Measurements from ENCODE around the gene SPACA6.

The SPACA6 gene

DNA sequence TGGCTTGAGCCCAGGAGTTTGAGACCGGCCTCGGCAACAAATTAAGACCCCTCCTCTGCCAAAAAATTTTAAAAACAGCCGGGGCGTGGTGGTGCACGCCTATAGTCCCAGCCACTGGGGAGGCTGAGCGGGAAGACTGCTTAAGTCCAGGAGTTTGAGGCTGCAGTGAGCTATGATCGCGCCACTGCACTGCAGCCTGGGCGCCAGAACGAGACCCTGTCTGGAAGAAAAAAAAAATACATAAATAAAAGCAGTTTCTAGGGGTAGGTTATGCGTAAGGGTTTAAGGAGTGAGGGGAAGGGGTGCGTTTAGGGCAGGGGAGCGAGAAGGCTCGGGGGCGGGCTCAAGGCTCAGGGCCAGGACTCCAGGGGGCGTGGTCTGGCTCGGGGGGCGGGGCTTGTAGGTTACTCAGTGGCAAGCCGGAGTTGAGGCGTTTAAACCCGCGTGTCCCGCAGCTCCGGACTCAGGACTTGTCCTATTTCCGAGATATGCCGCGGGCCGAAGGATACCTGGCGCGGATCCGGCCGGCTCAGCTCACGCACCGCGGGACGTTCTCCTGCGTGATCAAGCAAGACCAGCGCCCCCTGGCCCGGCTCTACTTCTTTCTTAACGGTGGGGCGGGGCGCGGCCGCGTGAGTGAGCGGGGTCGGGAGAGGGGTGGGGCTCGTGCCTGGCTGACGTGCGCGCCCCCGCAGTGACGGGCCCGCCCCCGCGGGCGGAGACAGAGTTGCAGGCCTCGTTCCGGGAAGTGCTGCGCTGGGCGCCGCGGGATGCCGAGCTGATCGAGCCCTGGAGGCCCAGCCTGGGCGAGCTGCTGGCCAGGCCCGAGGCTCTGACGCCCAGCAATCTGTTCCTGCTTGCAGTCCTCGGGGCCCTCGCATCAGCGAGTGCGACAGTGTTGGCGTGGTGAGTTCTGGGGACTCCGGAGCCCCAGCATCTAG lies 10.7 kb downstream of the SPACA6 start:
- peak; percentile 97 for DNase-seq (ENCODE audit: low read depth)

GRCh38 chr19:51704626-51705025 lies 11.5 kb downstream of the SPACA6 start:
- DNase-seq (ENCODE audit: low read depth), result no peak

DNA sequence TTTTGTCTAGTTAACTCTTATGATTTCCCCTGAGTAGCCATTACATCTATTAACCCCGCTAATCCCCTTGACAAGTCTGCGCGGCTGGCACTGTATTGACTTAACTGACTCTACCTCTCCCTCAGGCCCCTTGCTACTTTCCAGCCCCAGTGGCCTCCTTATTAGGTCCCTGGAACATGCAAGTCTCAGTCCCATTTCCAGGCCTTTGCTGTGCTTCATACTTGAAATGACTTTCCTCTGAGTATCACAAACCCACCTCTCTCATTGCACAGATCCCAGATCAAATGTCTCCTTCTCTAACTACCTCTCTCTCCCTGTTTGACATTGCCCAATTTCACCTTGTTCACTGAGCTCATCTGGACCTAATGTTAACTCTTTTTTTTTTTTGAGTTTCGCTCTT lies 13.2 kb downstream of the SPACA6 start:
- DNase-seq (ENCODE audit: low read depth), result no peak

GRCh38 chr19:51706885-51707284 lies 13.8 kb downstream of the SPACA6 start:
- no peak for DNase-seq (ENCODE audit: low read depth)

- DNase-seq (ENCODE audit: low read depth), result no peak
Observed at GRCh38 chr19:51708811-51709210, 15.7 kb downstream of the SPACA6 start.

DNA sequence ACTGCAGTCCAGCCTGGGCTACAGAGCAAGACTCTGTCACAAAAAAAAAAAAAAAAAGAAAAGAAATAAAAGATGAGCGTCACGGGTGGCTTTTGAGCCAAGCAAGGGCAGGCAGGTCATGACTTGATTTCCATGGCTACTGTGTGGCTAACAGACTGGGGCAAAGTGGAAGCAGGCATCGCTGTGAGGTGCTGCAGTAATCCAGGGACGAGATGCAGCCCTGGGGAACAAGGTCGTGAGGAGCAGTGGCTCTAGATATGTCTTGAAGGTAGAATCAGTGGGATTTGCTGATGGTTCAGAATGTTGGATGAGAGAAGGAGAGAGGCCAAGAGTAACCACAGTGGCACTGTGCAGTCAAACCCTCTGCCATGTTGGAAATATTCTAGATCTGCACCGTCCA lies 16.4 kb downstream of the SPACA6 start:
- DNase-seq (ENCODE audit: low read depth), result no peak

DNA sequence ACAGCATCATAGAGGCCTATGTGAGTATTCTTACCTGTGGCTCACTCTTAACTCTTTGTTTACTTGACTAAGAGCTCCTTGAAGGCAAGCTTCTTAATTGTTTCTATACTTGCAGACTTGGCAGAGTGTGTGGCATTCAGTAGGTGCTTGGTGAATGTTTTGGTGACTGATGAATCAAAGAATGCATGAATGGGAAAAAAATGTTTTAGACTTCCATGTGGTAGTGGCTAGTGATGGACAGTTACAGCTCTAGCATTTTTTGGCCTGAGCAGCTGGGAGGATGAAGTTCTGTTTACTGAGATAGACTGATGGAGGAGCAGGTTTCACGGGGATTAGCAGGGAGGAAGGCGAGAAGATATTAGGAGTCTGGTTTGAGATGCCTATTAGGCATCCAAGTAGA lies 17.0 kb downstream of the SPACA6 start:
- DNase-seq (ENCODE audit: low read depth), result no peak

GRCh38 chr19:51711702-51712101 lies 18.6 kb downstream of the SPACA6 start:
- DNase-seq (ENCODE audit: low read depth), result no peak

DNA sequence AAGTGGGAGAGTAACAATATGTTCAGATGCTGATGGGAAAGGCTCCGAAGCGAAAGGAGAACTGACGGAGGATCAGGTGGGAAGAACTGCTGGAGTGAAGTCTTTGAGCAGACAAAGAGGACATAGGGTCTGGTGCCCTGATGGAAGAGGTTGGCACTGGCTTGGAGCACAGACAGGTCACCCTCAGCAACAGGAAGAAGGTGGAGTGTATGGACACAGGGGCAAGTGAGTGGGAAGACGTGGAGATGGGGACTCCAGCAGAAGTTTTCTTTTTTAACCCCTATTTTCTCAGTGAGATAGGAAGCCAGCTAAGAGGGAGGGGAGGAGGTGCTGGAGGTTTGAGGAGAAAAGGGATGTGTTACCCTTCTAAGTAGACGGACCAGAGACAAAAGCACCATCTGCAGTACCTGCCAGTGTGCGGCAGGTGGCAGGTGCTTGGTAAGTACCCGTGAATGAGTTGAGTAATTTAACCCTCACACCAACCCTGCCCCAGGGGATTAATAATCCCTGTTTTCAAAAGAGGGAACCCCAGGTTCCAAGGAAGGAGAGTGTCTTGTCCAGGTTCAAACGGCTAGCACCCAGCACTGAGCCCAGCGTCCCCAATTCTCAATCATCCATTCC lies 19.4 kb downstream of the SPACA6 start:
- DNase-seq (ENCODE audit: low read depth), result no peak

DNA sequence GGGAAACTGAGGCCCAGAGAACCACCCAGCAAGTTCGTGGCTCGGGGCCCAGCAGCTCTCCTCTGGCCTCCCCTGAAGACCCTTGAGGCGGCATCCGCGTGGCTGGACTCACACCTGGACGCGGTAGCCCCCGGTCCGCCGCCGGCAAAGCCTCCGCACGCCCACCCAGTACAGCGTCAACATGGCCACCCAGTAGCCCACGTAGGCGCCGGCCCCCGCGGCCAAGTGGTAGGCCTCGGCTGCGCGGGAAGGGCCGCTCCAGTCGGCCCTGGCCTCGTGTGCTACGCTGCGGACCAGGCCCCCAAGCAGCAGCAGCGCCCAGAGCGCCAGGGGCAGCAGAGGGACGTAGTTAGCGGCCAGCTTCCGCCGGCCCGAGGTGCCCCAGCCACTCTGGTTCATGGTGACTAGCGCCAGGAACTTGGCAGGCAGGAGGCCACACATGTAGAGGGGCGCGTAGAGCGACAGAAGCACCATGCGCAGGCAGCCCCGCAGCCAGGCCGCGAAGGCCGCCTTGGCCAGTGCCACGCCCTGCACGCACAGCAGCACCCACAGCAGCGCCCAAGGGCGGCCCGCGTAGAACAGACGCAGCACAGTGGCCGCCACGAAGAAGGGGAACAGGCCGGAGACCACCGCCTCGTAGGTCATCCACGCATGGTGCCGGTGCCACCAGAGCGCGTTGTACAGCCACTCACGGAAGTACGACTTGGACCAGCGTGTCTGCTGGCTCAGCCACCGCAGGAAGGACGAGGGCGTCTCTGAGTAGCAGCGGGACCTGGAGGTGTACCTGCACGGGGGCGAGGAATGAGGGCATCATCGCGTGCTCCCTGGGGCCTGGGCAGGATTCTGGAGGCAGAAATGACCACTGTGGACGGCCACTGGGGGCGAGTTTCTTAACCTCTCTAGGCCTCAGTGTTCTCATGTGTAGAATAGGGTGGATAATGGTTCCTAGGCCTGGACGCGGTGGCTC lies 20.5 kb downstream of the SPACA6 start:
- DNase-seq (ENCODE audit: low read depth), result no peak

DNA sequence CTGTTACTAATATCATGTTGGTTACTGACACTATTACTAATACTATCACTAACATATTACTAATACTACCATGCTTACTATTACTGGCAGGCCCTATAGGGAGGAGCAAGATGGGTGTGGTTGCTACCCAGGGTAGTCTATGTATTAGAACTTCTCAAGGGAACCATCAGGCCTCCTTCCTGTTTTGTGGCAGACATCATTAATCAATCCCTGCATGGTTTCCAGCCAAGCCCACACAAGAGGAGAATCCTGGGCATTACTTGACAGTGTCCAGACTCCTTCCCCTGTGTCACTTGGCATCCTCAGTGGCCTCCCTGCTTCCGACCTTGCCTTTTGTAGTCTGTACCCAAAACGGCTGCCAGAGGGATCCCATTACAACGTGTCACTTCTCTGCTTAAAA lies 21.7 kb downstream of the SPACA6 start:
- DNase-seq (ENCODE audit: low read depth), result no peak

GRCh38 chr19:51715850-51716249 lies 22.7 kb downstream of the SPACA6 start:
- DNase-seq (ENCODE audit: low read depth), result no peak

DNA sequence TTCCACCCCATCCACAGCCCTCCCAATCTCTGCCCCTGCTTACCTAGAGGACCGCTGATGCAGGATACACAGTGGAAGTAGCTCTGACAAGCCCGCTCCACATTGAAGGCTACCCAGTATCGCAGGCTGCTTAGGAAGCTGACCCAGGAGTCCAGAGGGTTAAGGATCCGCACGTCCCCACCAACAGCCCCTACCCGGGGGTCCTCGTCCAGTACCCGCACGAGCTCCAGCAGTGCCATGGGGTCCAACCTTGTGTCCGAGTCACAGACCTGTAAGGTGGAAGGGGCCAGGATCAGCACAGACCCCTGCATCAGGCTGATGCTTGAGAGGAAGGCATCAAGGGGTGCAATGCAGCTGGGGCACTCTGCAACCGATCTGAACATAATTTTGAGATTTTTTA lies 23.8 kb downstream of the SPACA6 start:
- DNase-seq (ENCODE audit: low read depth), result no peak

DNA sequence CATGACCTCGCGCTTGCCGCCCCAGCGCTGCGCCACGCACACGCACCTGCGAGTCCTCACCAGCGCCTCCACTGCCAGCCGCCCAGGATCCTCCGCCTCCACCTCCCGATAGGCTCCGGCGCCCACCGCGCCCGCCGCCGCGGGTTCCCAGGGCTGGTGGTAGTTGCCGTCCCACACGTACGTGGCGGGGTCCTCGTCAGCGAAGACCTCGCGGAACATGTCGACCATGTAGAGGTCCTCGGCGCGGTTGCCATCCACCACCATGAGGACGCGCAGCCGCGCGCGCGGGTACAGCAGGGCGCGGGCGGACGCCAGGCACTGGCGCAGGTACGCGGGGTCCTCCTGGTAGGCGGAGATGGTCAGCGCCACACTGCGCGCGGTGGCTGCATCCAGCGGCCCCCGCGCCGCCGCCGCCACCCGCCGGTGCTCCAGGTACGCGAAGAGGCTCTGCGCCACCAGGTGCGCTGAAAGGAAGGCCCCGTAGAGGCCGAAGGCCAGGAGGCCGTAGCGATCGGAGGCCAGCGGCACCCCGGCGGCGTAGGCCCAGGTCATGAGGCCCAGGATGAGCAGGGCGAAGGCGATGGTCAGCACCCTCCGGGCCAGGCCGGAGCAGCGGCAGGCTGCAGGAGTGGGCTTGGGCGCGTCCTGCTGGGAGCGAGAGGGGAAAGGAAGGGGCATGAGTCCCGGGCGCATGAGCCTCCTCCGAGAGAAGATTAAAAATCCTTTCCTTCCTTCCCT lies 26.3 kb downstream of the SPACA6 start:
- DNase-seq (ENCODE audit: low read depth), result no peak

- no peak for DNase-seq (ENCODE audit: low read depth)
Observed at GRCh38 chr19:51721905-51722304, 28.8 kb downstream of the SPACA6 start.

- no peak for DNase-seq (ENCODE audit: low read depth)
Observed at GRCh38 chr19:51722492-51722891, 29.4 kb downstream of the SPACA6 start.

GRCh38 chr19:51724543-51724942 lies 31.4 kb downstream of the SPACA6 start:
- DNase-seq (ENCODE audit: low read depth), result no peak

DNA sequence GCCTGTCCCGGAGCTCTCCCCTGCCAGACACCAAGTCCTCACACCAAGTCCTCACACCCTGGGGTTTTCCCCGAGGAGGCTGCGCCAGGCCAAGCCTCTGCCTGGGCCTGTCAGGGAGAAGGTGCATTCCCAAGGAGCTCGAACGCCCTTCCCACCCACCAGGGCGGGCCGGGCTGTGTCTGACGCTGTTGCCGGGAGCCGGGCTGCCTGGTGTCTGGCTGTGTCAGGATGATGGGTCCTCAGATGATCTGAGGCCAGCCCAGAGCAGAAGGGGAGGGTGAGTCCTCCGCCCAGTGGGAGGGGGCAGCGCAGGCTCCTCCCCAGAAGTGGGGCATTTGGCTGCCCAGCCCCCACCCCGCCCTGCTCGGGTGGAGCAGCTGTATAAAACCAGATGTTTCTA lies 32.9 kb downstream of the SPACA6 start:
- no peak for DNase-seq (ENCODE audit: low read depth)

DNA sequence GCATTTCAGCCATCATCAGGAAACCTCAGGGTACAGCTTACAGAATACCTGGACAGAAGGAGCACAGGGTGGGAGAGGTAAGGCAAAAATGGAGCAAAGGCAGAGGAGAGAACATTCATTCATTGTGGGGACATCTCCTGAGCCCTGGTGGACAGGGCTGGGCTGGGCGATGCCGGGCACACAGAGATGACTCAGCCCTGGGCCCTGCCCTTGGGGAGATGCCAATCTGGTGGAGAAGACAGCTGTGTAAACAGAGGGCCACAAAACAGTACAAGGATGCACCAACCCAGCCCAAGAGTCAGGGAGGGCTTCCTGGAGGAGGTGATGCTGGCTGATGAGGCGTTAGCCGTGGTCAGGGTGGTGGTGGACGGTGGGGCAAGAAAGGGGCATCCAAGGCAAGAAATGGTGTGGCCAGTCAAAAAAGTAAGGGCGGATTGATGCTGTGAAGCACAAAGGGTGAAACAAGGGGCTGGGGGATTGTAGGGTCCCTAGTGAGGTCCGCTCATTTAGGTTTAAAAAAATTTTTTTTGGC lies 34.3 kb downstream of the SPACA6 start:
- no peak for DNase-seq (ENCODE audit: low read depth)

GRCh38 chr19:51729781-51730180 lies 36.7 kb downstream of the SPACA6 start:
- no peak for DNase-seq (ENCODE audit: low read depth)

- no peak for DNase-seq (ENCODE audit: low read depth)
Observed at GRCh38 chr19:51733742-51734522, 40.8 kb downstream of the SPACA6 start.

All from activated T-helper 9 cell treated with anti-CD3 and anti-CD28 coated beads, Interleukin-2, amount 50 U/mL, for 16 hours (primary cell).